Right hindlimb (tissue), 1 donor: ENCODE results near the gene ARHGAP8.
A peak's percentile ranks its signal among the peaks of the same experiment; 100 is the strongest.
"Not testable (repeated sequence)": the region's sequence is repeated elsewhere in the genome, so short reads cannot be mapped to it uniquely, and the experiment has no call there.

ENCODE experiments used
- DNase-seq: peaks from one replicate; pipeline ENCODE4 v3.0.0-alpha.2; 2018

The ARHGAP8 gene

GRCh38 chr22:44890416-44891292, 138.3 kb downstream of the ARHGAP8 start:
- no peak for DNase-seq

DNA sequence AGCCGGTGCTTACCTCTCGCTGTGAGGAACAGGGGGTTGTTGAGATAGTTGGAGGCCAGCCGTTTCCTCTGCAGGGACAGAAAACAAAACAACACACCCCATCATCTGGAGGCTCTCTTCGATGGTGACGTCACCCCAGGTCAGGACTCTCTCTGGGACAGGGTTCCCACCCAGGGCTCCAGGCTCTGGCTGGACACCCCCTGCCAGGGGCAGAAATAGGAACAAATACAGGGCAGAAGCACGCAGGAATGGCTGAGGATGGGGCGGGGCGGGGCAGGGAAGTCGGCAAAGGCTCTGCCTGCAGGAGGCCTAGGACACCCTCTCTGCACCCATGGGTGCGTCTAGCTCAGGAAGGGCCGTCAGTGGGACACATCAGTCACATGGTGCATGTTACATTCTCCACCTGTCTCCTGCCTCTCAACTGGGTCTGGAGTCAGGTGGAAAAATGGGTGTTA, 138.9 kb downstream of the ARHGAP8 start:
- DNase-seq: no peak

DNA sequence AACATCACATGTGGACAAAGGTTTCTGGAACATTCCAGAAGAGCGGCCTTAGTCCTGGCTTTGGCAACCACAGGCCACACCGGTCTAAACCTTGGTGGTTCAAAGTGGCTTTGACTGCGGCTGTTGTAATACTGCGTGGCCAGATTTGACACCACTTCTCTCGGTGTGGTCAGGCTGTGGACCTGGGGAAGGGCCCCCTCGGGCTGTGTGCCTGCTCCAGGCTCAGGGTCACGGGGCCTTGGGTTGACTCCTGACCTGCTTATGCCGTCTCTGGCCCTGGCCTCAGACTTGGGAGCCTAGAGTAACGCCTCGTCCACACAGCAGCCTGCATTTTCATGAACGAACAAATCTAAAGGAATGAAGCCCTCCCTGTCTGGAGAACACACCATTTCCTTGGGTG, 139.4 kb downstream of the ARHGAP8 start:
- DNase-seq: no peak

DNA sequence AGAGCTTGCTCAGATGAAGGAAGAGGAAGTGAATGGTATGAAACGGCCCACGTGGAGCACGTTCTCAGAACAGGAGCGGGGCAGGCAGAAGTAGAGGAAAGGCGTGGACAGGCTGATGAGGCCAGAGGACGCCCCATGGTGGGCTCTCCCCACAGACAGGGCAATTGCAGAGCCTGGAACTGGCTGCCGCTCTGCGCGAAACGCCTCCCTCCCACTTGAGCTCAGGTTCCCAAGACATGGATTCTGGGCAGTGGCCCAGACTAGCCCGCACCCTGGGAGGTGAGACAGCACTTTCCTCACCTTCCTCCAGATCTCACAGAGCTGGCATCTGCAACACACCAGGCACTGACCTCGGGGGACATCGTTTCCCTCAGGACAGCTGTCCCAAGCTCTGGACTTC, 139.9 kb downstream of the ARHGAP8 start:
- DNase-seq: peak; percentile 10

- DNase-seq: peak; percentile 6
These were observed 140.7 kb downstream of the ARHGAP8 start for GRCh38 chr22:44892803-44893730.

GRCh38 chr22:44893731-44894080, 141.3 kb downstream of the ARHGAP8 start:
- DNase-seq: peak; percentile 9

GRCh38 chr22:44894321-44894720, 141.9 kb downstream of the ARHGAP8 start:
- peak; percentile 4 for DNase-seq

DNA sequence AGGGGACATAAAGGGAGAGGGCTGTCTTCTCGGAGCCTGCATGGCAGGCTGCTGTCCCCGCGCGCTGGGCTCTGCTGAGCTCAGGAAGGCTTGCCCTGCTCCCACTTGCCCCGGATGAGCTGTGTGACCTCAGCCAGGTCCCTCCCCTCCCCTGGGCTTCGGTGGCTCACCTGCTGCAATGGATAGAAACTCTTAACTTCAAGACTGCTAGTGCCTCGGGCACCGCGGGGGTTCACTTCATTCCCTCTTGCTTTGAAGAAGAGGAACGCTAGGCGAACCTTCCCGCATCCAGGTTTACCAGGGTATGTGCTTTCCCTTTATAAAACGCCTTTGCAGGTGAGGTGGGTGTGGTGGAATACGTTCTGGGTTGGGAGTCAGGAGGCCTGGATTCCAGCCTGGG, 142.4 kb downstream of the ARHGAP8 start:
- peak; percentile 5 for DNase-seq

- DNase-seq: no peak
These were observed 143.1 kb downstream of the ARHGAP8 start for GRCh38 chr22:44895296-44896055.

DNA sequence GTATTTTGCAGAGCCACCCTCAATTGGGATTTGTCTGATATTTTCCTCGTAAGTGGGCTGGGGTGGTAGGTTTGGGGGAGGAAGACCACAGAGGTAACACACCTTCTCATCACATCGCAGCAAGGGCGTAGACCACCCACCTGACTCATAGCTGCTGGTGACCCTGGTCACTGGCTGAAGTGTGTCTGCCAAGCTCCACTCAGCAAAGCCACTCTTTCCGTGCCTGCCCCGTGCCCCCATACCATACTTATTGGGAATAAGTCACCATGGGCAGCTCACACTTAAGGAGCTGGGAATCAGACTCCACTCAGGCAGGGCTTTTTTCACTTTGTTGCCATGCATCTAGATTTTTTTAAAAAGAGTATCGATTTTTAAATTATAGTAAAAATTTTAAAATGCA, 145.9 kb downstream of the ARHGAP8 start:
- no peak for DNase-seq

GRCh38 chr22:44901301-44901700, 148.9 kb downstream of the ARHGAP8 start:
- no peak for DNase-seq

DNA sequence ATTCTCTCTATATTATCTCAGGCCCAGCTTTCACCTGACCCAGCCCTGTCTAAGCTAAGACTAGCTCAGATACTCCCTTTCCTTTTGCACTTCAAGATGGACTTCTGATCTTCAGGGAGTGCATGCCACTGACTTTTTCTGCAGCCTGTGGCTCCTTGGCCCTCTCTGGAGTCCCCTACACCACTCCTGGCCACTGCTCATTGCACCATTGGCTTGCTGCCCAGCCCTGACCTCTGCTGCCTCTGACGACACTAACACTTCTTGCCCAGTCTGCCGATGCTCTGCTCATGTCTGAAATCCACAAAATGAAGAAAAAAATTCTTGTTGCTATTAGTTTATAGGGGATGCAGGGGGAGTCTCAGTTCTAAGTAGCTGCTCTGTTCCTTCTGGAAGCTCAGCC, 150.8 kb downstream of the ARHGAP8 start:
- DNase-seq: not testable (repeated sequence)

DNA sequence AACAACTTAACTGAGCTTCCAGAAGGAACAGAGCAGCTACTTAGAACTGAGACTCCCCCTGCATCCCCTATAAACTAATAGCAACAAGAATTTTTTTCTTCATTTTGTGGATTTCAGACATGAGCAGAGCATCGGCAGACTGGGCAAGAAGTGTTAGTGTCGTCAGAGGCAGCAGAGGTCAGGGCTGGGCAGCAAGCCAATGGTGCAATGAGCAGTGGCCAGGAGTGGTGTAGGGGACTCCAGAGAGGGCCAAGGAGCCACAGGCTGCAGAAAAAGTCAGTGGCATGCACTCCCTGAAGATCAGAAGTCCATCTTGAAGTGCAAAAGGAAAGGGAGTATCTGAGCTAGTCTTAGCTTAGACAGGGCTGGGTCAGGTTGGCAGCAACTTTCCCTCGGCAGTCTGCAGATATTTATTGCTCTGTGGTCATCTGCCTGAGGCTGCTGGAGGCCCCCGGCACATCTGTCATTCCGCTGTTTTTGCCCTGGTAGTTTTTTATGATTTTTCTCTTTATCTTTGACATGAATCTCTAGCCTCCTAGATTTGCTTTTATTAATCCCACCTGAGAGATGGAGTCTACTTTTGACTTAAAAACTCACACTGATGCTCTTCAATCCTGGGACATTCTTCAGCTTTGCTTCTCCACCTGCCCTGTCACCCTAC, 152.2 kb downstream of the ARHGAP8 start:
- not testable (repeated sequence) for DNase-seq

- no peak for DNase-seq
These were observed 154.0 kb downstream of the ARHGAP8 start for GRCh38 chr22:44906248-44906936.

- DNase-seq: no peak
These were observed 154.7 kb downstream of the ARHGAP8 start for GRCh38 chr22:44906999-44907644.

DNA sequence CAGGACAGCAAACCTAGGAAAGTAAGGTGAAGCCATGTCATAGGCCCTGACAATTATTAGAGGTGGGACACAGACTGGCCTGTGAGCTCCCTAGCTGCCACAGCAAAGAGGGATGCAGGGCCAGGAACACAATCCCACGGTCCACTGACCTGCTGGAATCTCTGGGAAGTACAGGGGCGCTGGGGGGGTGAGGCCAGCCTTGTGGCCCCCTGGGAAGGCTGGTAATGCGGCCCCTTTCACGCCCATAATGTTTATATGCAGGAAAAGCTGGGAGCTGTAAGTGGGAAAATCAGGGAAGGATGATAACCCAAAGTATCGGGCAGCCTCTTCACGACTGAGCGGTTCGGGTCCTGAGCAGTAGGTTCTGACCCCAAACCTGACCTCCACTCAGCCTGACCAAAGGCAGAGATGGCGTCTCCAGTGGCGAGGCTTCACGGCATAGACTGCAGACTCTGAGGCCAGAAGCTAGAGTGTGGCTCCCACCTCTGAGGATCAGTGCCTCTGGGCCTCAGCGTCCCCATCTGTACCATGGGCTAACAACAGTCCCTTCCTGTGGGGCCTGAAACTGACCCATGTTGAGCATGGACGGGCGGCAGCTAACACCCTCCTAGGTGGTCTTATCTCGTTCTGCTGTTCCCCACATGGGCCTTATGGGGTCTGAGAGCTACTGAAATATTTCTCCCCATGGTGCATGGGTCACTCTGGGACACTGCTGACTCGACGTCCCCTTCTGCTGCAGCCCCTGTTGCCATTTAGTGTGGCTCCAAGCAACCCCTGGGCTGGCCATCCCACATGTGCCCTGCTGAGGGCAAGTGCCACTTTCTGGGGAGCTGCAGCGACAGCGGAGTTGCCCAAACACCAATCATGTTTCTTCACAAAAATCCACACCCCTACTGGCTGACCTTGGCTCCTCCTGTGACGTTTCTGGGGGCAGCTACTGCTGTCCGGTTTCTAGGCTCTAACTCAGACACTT, 155.7 kb downstream of the ARHGAP8 start:
- DNase-seq: no peak

DNA sequence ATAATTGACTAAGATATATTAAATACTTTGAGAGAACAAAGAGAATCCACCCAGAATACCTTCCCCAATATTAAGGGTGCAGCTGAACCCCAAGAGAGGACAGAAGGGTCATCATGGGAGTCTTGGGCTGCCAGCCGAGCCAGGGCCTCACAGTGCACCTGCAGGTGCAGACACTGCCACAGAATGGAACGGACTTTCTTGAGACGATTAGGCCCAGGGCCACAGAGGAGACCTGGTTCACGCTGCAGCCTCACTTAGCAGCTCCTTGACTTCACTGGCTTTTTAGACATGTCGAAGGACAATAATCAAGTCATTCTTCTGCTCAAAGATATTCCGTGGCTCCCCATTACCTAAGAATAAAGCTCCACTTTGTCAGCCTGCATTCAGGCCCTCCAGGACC, 156.9 kb downstream of the ARHGAP8 start:
- no peak for DNase-seq
